Caco-2 (cell line): ENCODE measurements around the gene KCNG4. TPM values are rescaled to one million over a fixed set of nuclear protein-coding genes. Genes with fewer than 3 reads are reported as not detected.

ENCODE experiments used
- BruUV-seq: library from RNA; stranded (reverse); fragments of 400-500 nt; replicated peaks from 2 replicates; lab custom pipeline; 2021; lab: Mats Ljungman, UMichigan
- CTCF ChIA-PET: fragments of 300-600 bp; sonication (Branson Sonifier 250); formaldehyde crosslinking; loops from one replicate; lab custom pipeline; 2022; ENCODE audit warnings: antibody characterized with exemption; lab: Charles Lee
- POLR2A ChIA-PET: fragments of 300-600 bp; sonication (Branson Sonifier 250); formaldehyde crosslinking; loops from one replicate; lab custom pipeline; 2022; ENCODE audit warnings: antibody characterized with exemption; lab: Charles Lee
- DNase-seq, 2 experiments: peaks; one replicate each; pipeline versions ENCODE4 v3.0.0 to v3.0.0-alpha.2; 2020 to 2022
- H3K27me3 ChIP-seq: replicated peaks from 2 replicates; pipeline ENCODE4 v1.6.0; 2011; ENCODE audit warnings: low read length; ENCODE audit not compliant: control insufficient read depth, insufficient read depth
- H3K36me3 ChIP-seq: 2 replicates; pipeline ENCODE4 v1.5.1; 2011; ENCODE audit warnings: low read length; ENCODE audit not compliant: control insufficient read depth, insufficient read depth
- H3K4me1 ChIP-seq: fragments of 250-450 bp; sonication (Bioruptor Pico); 2 replicates; pipeline ENCODE4 v1.5.1; 2020; ENCODE audit warnings: mild to moderate bottlenecking
- H3K4me3 ChIP-seq: 2 replicates; pipeline ENCODE4 v1.5.1; 2011; ENCODE audit warnings: low read depth, mild to moderate bottlenecking, control low read depth, low read length
- H3K9me3 ChIP-seq: fragments of 250-450 bp; sonication (Bioruptor Pico); 2 replicates; pipeline ENCODE4 v1.5.1; 2020; ENCODE audit warnings: mild to moderate bottlenecking, moderate library complexity
- H3K27ac Mint-ChIP-seq: one replicate; pipeline ENCODE4 v1.8.0; 2022; ENCODE audit warnings: mixed read lengths; ENCODE audit not compliant: unreplicated experiment
- H3K27me3 Mint-ChIP-seq: one replicate; pipeline ENCODE4 v1.8.0; 2022; ENCODE audit warnings: mixed read lengths; ENCODE audit not compliant: insufficient read depth, unreplicated experiment
- H3K36me3 Mint-ChIP-seq: one replicate; pipeline ENCODE4 v1.8.0; 2022; ENCODE audit warnings: mild to moderate bottlenecking, mixed read lengths; ENCODE audit not compliant: insufficient read depth, unreplicated experiment
- H3K4me1 Mint-ChIP-seq: one replicate; pipeline ENCODE4 v1.8.0; 2022; ENCODE audit warnings: low read depth, mixed read lengths; ENCODE audit not compliant: unreplicated experiment
- H3K4me3 Mint-ChIP-seq: one replicate; pipeline ENCODE4 v1.8.0; 2022; ENCODE audit warnings: mild to moderate bottlenecking, moderate library complexity, mixed read lengths; ENCODE audit not compliant: unreplicated experiment
- H3K9me3 Mint-ChIP-seq: one replicate; pipeline ENCODE4 v1.8.0; 2022; ENCODE audit warnings: mixed read lengths; ENCODE audit not compliant: unreplicated experiment
- intact Hi-C: fragments of 100-400 bp; cut with micrococcal nuclease; formaldehyde crosslinking; loops from one replicate; pipeline ENCODE4 v1.10.0; 2022; ENCODE audit not compliant: unreplicated experiment
- total RNA-seq: library from RNA; stranded (reverse); gene quantifications from 2 replicates; pipeline ENCODE4 v1.2.3, GENCODE V29; 2022
- TF ChIP-seq, protein P1 (sequence below), 2 experiments: fragments of 200-600 bp in 1 of 2; IDR thresholded peaks; 1 replicate in 1 of 2; 2 replicates in 1 of 2; pipeline versions ENCODE4 v1.5.1 to v1.8.0; 2011 to 2022; ENCODE audit warnings: antibody characterized with exemption in 1 of 2, control low read depth in 1 of 2, inconsistent platforms in 1 of 2, low read depth in 1 of 2, low read length in 1 of 2, mild to moderate bottlenecking in 1 of 2, moderate library complexity in 1 of 2; ENCODE audit not compliant: insufficient read depth in 1 of 2, severe bottlenecking in 1 of 2, unreplicated experiment in 1 of 2

KCNG4 gene
- total RNA-seq, 1 experiment from 2014 or later = not detected

DNA sequence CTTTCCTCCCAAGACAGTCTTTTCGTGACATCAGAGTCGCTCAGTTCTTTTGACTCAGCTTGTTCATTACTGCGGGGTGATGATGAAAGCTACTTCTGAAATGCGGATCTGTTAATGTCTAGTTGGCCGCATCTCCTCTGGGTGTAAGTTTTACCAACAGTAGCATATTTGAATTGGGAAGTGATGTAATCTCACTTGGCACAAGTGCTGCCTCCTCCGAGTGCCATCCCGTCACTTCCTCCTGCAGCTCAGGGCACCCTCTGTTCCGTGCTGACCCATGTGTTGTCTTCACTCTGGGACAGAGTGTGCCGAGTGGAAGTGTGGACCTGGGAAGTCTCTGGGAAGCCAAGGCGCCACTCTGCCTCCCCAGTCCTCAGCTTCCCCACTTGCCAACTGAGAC is 40.0 kb downstream of the KCNG4 start:
- Mint-ChIP-seq H3K9me3 (no peaks in the 10 kb centered on the region), H3K27me3 (no peaks in the 10 kb centered on the region), H3K27ac (no peak overlapping the region), H3K36me3 (no peaks in the 10 kb centered on the region), H3K4me1 (no peaks in the 10 kb centered on the region), H3K4me3 (no peak overlapping the region)
- CTCF ChIA-PET = no interaction called here
- no peak for DNase-seq
- Histone ChIP-seq H3K36me3 (no peaks in the 10 kb centered on the region), H3K4me3 (no peak overlapping the region), H3K27me3 (no peaks in the 10 kb centered on the region), H3K4me1 (no peaks in the 10 kb centered on the region), H3K9me3 (no peaks in the 10 kb centered on the region)
- intact Hi-C loops = no loop called here
- TF ChIP-seq, protein P1, sequence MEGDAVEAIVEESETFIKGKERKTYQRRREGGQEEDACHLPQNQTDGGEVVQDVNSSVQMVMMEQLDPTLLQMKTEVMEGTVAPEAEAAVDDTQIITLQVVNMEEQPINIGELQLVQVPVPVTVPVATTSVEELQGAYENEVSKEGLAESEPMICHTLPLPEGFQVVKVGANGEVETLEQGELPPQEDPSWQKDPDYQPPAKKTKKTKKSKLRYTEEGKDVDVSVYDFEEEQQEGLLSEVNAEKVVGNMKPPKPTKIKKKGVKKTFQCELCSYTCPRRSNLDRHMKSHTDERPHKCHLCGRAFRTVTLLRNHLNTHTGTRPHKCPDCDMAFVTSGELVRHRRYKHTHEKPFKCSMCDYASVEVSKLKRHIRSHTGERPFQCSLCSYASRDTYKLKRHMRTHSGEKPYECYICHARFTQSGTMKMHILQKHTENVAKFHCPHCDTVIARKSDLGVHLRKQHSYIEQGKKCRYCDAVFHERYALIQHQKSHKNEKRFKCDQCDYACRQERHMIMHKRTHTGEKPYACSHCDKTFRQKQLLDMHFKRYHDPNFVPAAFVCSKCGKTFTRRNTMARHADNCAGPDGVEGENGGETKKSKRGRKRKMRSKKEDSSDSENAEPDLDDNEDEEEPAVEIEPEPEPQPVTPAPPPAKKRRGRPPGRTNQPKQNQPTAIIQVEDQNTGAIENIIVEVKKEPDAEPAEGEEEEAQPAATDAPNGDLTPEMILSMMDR (IDR thresholded peaks at IDR 0.05; ENCODE audit: insufficient read depth in 1 of 2, low read depth in 1 of 2, low read length in 1 of 2, severe bottlenecking in 1 of 2, unreplicated experiment in 1 of 2) = no peak
- POLR2A ChIA-PET = no interaction called here
- no TSS peak for BruUV-seq

DNA sequence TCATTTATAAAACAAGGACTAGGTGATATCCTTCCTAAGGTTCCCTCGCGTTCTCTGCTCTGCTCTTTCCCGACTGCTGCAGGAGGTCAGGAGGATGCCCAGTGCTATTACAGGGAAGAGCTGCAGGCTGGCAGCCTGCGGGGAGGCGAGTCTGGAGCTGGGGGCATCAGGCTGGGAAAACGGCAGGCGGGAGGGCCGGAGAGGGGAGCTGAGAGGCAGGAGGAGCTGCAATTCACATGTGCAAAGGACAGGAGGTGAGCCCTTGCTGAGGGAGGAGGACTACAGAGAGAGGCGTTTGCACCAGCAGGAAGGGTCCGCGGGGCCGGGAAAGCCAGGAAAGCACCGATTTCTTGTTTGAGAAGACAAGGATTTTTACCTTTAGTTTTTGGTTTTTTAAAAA is 40.7 kb downstream of the KCNG4 start:
- TF ChIP-seq, protein P1 (IDR thresholded peaks at IDR 0.05; ENCODE audit: insufficient read depth in 1 of 2, low read depth in 1 of 2, low read length in 1 of 2, severe bottlenecking in 1 of 2, unreplicated experiment in 1 of 2) = no peak
- no peak overlapping the region for H3K4me3 ChIP-seq
- CTCF ChIA-PET = no interaction called here
- no peaks in the 10 kb centered on the region for H3K4me1 Mint-ChIP-seq
- no peaks in the 10 kb centered on the region for H3K9me3 ChIP-seq
- DNase-seq = no peak
- H3K4me3 Mint-ChIP-seq = no peak overlapping the region
- no peaks in the 10 kb centered on the region for H3K4me1 ChIP-seq
- no peaks in the 10 kb centered on the region for H3K9me3 Mint-ChIP-seq
- H3K27me3 ChIP-seq = no peaks in the 10 kb centered on the region
- BruUV-seq = no TSS peak
- POLR2A ChIA-PET = no interaction called here
- H3K36me3 Mint-ChIP-seq = no peaks in the 10 kb centered on the region
- H3K27me3 Mint-ChIP-seq = no peaks in the 10 kb centered on the region
- no peak overlapping the region for H3K27ac Mint-ChIP-seq
- H3K36me3 ChIP-seq = no peaks in the 10 kb centered on the region
- intact Hi-C loops = no loop called here

DNA sequence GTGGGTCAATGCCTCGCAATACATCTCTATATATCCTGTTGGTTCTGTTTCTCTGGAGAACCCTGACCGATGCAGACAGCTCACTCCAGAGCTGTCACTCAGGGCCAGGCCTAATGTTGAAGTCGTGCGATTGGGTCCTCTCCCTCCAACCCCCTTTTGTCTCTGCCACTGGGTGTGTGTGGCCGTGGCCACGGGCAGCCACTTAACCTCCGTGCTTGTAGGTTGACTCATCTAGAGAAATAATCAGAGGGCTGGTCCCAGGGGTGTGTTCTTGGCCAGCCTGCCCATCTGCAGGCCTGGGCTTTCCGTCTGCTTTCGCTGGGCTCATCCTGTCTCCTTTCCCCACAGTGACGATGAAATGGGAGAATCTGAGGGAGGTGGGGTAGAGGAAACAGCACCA is 41.4 kb downstream of the KCNG4 start:
- TF ChIP-seq, protein P1 (IDR thresholded peaks at IDR 0.05; ENCODE audit: insufficient read depth in 1 of 2, low read depth in 1 of 2, low read length in 1 of 2, severe bottlenecking in 1 of 2, unreplicated experiment in 1 of 2) = no peak
- Mint-ChIP-seq H3K4me1 (no peaks in the 10 kb centered on the region), H3K4me3 (no peak overlapping the region), H3K9me3 (no peaks in the 10 kb centered on the region), H3K27me3 (no peaks in the 10 kb centered on the region), H3K36me3 (no peaks in the 10 kb centered on the region), H3K27ac (no peak overlapping the region)
- CTCF ChIA-PET = no interaction called here
- POLR2A ChIA-PET = no interaction called here
- no peaks in the 10 kb centered on the region for H3K4me1 ChIP-seq
- intact Hi-C loops = no loop called here
- H3K27me3 ChIP-seq = no peaks in the 10 kb centered on the region
- no peak overlapping the region for H3K4me3 ChIP-seq
- H3K9me3 ChIP-seq = no peaks in the 10 kb centered on the region
- no peaks in the 10 kb centered on the region for H3K36me3 ChIP-seq
- DNase-seq = no peak
- BruUV-seq = no TSS peak
